Glutamatergic neuron (in vitro differentiated cells): ENCODE results near the gene LHX6. TPM values are rescaled to one million over a fixed set of nuclear protein-coding genes. Genes with fewer than 3 reads are reported as not detected.

ENCODE experiments used
- DNase-seq: peaks from one replicate; pipeline ENCODE4 v3.0.0; 2022
- H3K27ac Mint-ChIP-seq: one replicate; pipeline ENCODE4 v1.8.0; 2020; ENCODE audit warnings: mild to moderate bottlenecking, mixed read lengths, inconsistent platforms; ENCODE audit not compliant: unreplicated experiment
- H3K27me3 Mint-ChIP-seq: one replicate; pipeline ENCODE4 v1.8.0; 2020; ENCODE audit warnings: mild to moderate bottlenecking, moderate library complexity, mixed read lengths, inconsistent platforms; ENCODE audit not compliant: unreplicated experiment
- H3K36me3 Mint-ChIP-seq: one replicate; pipeline ENCODE4 v1.8.0; 2020; ENCODE audit warnings: mild to moderate bottlenecking, mixed read lengths, inconsistent platforms; ENCODE audit not compliant: unreplicated experiment
- H3K4me1 Mint-ChIP-seq: one replicate; pipeline ENCODE4 v1.8.0; 2020; ENCODE audit warnings: mild to moderate bottlenecking, low read depth, mixed read lengths, inconsistent platforms; ENCODE audit not compliant: unreplicated experiment
- H3K4me3 Mint-ChIP-seq: one replicate; pipeline ENCODE4 v1.8.0; 2020; ENCODE audit warnings: mild to moderate bottlenecking, mixed read lengths, inconsistent platforms; ENCODE audit not compliant: unreplicated experiment
- H3K9me3 Mint-ChIP-seq: one replicate; pipeline ENCODE4 v1.8.0; 2020; ENCODE audit warnings: mild to moderate bottlenecking, moderate library complexity, mixed read lengths, inconsistent platforms; ENCODE audit not compliant: unreplicated experiment
- total RNA-seq: library from RNA; stranded (reverse); fragmentation: NEBNext Ultra II Directional; extraction: Animal tissue kit (Norgen Biotek cat#: 25700); gene quantifications from one replicate; pipeline ENCODE4 v1.2.1, GENCODE V29; 2021; ENCODE audit not compliant: unreplicated experiment
- TF ChIP-seq, protein P1 (sequence below): fragments of 200-600 bp; sonication (generic); IDR thresholded peaks from one replicate; pipeline ENCODE4 v1.5.0; 2021; ENCODE audit not compliant: partially characterized antibody, unreplicated experiment

The LHX6 gene
- total RNA-seq, 1 donor from 2014 or later, result 2.8 TPM

DNA sequence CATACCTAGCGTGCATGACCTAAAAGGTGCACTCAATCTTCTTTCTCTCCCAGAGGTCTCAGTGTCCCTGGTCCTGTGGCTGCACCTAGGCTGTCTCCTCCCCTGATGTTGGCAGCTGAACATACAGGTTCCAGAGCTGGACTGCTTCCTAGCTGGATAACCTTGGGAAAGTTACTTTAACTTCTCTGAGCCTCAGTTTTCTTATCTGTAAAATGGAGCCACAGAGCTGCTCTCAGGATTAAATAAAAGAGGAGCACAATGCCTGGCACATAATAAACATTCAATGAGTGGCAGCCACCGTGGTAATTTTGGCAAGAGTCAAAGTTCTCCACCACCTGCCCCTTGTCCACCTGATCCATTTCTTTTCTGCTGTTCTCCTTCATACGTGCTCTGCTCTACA is 55.1 kb downstream of the LHX6 start:
- H3K27me3 Mint-ChIP-seq, result peaks cover 1% of the 10 kb centered on the region
- TF ChIP-seq, protein P1, sequence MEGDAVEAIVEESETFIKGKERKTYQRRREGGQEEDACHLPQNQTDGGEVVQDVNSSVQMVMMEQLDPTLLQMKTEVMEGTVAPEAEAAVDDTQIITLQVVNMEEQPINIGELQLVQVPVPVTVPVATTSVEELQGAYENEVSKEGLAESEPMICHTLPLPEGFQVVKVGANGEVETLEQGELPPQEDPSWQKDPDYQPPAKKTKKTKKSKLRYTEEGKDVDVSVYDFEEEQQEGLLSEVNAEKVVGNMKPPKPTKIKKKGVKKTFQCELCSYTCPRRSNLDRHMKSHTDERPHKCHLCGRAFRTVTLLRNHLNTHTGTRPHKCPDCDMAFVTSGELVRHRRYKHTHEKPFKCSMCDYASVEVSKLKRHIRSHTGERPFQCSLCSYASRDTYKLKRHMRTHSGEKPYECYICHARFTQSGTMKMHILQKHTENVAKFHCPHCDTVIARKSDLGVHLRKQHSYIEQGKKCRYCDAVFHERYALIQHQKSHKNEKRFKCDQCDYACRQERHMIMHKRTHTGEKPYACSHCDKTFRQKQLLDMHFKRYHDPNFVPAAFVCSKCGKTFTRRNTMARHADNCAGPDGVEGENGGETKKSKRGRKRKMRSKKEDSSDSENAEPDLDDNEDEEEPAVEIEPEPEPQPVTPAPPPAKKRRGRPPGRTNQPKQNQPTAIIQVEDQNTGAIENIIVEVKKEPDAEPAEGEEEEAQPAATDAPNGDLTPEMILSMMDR, result no peak
- H3K9me3 Mint-ChIP-seq, result peaks cover 6% of the 10 kb centered on the region
- no peaks in the 10 kb centered on the region for H3K36me3 Mint-ChIP-seq
- no peak overlapping the region for H3K4me3 Mint-ChIP-seq
- no peak for DNase-seq
- H3K4me1 Mint-ChIP-seq, result no peaks in the 10 kb centered on the region
- no peak overlapping the region for H3K27ac Mint-ChIP-seq

DNA sequence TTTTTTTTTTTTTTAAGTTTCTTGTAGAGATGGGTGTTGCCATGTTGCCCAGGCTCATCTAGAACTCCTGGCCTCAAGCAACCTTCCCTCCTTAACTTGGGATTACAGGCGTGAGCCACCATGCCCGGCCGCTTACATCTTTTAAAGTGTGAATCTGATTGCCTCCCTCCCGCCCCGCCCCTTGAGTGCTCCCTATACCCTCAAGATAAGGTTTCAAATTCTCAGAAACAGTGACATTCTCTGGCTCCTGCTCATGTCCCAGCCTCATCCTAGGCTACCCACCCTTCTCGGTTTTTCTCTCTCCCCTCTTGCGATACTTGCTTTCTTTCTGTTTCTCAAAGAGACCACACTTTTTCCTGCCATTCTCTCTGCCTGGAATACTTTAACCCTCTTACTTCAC is 56.6 kb downstream of the LHX6 start:
- Mint-ChIP-seq H3K27ac (no peak overlapping the region), H3K36me3 (no peaks in the 10 kb centered on the region), H3K4me1 (no peaks in the 10 kb centered on the region), H3K27me3 (peaks cover 1% of the 10 kb centered on the region), H3K9me3 (peaks cover 6% of the 10 kb centered on the region), H3K4me3 (no peak overlapping the region)
- TF ChIP-seq, protein P1, result no peak
- no peak for DNase-seq

DNA sequence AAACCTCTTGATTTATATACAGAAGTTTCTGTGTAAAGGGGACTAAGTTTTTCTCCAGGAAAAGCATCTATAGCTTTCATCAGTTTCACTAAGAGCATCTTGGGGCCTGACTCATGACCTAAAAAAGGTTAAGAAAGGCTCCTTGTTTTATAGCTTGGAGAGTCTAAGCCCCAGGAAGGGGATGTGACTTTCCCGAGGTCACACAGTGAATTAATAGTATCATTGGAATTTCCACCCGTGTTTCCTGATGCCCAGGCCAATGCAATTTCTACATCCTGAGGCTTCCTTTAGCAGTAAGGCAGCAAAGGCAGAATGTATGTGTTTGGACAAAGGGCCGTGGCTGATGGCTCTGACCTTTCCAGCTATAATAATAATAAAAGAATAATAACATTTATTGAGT is 60.4 kb downstream of the LHX6 start:
- H3K27me3 Mint-ChIP-seq, result peaks cover 7% of the 10 kb centered on the region
- TF ChIP-seq, protein P1, result no peak
- no peaks in the 10 kb centered on the region for H3K4me1 Mint-ChIP-seq
- no peak overlapping the region for H3K27ac Mint-ChIP-seq
- no peaks in the 10 kb centered on the region for H3K9me3 Mint-ChIP-seq
- DNase-seq, result no peak
- no peak overlapping the region for H3K4me3 Mint-ChIP-seq
- H3K36me3 Mint-ChIP-seq, result no peaks in the 10 kb centered on the region

DNA sequence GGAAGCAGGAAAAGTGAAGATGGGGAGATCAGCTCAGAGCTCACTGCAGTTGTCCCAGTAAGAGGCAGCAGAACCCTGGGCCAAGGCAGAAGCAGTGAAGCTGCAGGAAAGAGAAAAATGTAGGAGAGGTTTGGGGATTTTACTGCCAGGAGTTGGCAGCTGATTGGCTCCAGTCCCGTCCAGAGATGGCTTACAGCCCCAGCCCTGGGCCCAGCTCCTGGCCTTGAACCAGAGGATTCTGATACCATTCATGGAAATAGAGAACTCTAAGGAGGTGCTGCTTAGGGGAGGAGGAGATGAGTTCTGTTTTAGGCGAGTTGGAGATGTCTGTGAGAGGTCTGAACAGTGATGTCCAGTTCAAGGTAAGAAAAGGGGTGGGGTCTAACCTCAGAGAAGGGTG is 64.5 kb downstream of the LHX6 start:
- TF ChIP-seq, protein P1, result no peak
- Mint-ChIP-seq H3K27me3 (peaks cover 10% of the 10 kb centered on the region), H3K4me3 (no peak overlapping the region), H3K9me3 (peaks cover 3% of the 10 kb centered on the region), H3K36me3 (no peaks in the 10 kb centered on the region), H3K27ac (no peak overlapping the region), H3K4me1 (no peaks in the 10 kb centered on the region)
- DNase-seq, result no peak

DNA sequence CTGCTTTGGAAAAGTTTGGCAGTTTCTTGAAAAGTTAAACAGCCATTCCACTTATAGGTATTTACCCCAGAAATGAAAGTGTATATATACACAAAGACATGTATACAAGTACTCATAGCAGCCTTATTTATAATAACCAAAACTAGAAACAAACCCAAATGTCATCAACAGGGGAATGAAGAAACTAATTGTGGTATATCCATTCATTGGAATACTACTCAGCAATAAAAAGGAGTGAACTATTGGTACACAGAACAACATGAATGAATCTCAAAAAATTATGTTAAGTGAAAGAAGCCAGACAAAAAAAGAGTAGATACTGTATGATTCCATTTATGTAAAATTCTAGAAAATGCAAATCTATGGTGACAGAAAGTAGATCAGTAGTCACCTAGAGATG is 66.3 kb downstream of the LHX6 start:
- H3K27ac Mint-ChIP-seq, result no peak overlapping the region

More for the DNA sequence above, 66.3 kb downstream of the LHX6 start:
- peaks cover 10% of the 10 kb centered on the region for H3K27me3 Mint-ChIP-seq
- H3K4me1 Mint-ChIP-seq, result peaks cover 4% of the 10 kb centered on the region
- no peak for DNase-seq
- no peak overlapping the region for H3K4me3 Mint-ChIP-seq
- no peaks in the 10 kb centered on the region for H3K36me3 Mint-ChIP-seq
- TF ChIP-seq, protein P1, result no peak
- H3K9me3 Mint-ChIP-seq, result peaks cover 3% of the 10 kb centered on the region
